ENCODE measurements around the gene GRID2.

GRCh38 chr4:92333016-92333415, 29.2 kb downstream of the GRID2 start:
- TF ChIP-seq, protein P1, sequence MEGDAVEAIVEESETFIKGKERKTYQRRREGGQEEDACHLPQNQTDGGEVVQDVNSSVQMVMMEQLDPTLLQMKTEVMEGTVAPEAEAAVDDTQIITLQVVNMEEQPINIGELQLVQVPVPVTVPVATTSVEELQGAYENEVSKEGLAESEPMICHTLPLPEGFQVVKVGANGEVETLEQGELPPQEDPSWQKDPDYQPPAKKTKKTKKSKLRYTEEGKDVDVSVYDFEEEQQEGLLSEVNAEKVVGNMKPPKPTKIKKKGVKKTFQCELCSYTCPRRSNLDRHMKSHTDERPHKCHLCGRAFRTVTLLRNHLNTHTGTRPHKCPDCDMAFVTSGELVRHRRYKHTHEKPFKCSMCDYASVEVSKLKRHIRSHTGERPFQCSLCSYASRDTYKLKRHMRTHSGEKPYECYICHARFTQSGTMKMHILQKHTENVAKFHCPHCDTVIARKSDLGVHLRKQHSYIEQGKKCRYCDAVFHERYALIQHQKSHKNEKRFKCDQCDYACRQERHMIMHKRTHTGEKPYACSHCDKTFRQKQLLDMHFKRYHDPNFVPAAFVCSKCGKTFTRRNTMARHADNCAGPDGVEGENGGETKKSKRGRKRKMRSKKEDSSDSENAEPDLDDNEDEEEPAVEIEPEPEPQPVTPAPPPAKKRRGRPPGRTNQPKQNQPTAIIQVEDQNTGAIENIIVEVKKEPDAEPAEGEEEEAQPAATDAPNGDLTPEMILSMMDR (IDR thresholded peaks at IDR 0.05): no peak
- TF ChIP-seq POLR2A (IDR thresholded peaks at IDR 0.05) (no peak), POLR2AphosphoS5 (IDR thresholded peaks at IDR 0.05) (no peak)

Data from breast epithelium (tissue), 3 donors.